ENCODE results near the gene TSPY1. TPM values are rescaled to one million over a fixed set of nuclear protein-coding genes. Genes with fewer than 3 reads are reported as not detected.

TSPY1 gene, protein sequence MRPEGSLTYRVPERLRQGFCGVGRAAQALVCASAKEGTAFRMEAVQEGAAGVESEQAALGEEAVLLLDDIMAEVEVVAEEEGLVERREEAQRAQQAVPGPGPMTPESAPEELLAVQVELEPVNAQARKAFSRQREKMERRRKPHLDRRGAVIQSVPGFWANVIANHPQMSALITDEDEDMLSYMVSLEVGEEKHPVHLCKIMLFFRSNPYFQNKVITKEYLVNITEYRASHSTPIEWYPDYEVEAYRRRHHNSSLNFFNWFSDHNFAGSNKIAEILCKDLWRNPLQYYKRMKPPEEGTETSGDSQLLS
- not detected in 2 replicates for total RNA-seq

DNA sequence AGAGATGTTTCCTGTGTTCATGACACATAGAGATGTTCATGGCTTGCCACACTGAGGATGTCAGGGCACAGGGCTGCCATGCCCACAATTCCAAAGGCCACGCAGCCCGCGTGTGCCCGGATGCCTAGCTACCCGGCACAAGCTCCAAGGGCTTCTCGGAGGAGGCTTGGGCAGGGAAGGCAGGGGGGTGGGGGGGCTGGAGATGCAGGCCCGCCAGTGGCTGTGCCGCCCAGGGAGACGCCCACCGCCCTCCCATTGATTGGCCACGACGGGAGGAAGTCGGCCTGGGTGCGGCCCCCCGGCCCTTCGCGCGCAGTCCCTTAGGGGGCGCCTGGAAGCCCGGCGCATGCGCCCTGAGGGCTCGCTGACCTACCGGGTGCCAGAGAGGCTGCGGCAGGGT, at the start of gene TSPY1:
Gene TSPY1 (plus strand): TSS at position 301 of the 400 bp plus-strand sequence. CDS start 46 bp downstream, at position 347.

DNA sequence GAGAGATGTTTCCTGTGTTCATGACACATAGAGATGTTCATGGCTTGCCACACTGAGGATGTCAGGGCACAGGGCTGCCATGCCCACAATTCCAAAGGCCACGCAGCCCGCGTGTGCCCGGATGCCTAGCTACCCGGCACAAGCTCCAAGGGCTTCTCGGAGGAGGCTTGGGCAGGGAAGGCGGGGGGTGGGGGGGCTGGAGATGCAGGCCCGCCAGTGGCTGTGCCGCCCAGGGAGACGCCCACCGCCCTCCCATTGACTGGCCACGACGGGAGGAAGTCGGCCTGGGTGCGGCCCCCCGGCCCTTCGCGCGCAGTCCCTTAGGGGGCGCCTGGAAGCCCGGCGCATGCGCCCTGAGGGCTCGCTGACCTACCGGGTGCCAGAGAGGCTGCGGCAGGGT, 20.2 kb downstream of the TSPY1 start, which contains the start of gene TSPY9:
Gene TSPY9 (plus strand): TSS at position 301 of the 400 bp plus-strand sequence. CDS start 46 bp downstream, at position 347.

Other genes starting within 250 kb of the TSPY1 start
- gene TSPY4, start 129.5 kb upstream of the TSPY1 start, total RNA-seq = not detected in 2 replicates
- gene TSPY8, start 109.2 kb upstream of the TSPY1 start, total RNA-seq = not detected in 2 replicates
- not detected in 2 replicates for gene TSPY3, start 68.5 kb upstream of the TSPY1 start, total RNA-seq
- gene TSPY9, start 20.3 kb downstream of the TSPY1 start, total RNA-seq = not detected in 2 replicates
- not detected in 2 replicates for gene TSPY10, start 60.9 kb downstream of the TSPY1 start, total RNA-seq